Stimulated activated naive CD4-positive, alpha-beta T cell treated with Interleukin-2 at 50 U/mL for 16 hours (primary cell): Measurements from ENCODE around the gene PLXNA1.

ENCODE experiments used
- DNase-seq: peaks from one replicate; lab custom pipeline; 2025; lab: John Stamatoyannopoulos, UW

PLXNA1 gene

GRCh38 chr3:126952983-126953660 is 29.8 kb upstream of the PLXNA1 start:
- no peak for DNase-seq

GRCh38 chr3:126954141-126954842 is 28.6 kb upstream of the PLXNA1 start:
- DNase-seq: no peak

- no peak for DNase-seq
Measured at GRCh38 chr3:126955004-126955790, 27.7 kb upstream of the PLXNA1 start.

GRCh38 chr3:126956361-126956760 is 26.6 kb upstream of the PLXNA1 start:
- no peak for DNase-seq

- no peak for DNase-seq
Measured at GRCh38 chr3:126956866-126957650, 25.9 kb upstream of the PLXNA1 start.

- DNase-seq: no peak
Measured at GRCh38 chr3:126957776-126958637, 24.9 kb upstream of the PLXNA1 start.

- DNase-seq: no peak
Measured at GRCh38 chr3:126958638-126959085, 24.3 kb upstream of the PLXNA1 start.

- DNase-seq: no peak
Measured at GRCh38 chr3:126959136-126959920, 23.6 kb upstream of the PLXNA1 start.

GRCh38 chr3:126959921-126960603 is 22.9 kb upstream of the PLXNA1 start:
- no peak for DNase-seq

- DNase-seq: no peak
Measured at GRCh38 chr3:126960604-126960995, 22.3 kb upstream of the PLXNA1 start.

- no peak for DNase-seq
Measured at GRCh38 chr3:126961191-126961790, 21.6 kb upstream of the PLXNA1 start.

- no peak for DNase-seq
Measured at GRCh38 chr3:126961791-126962461, 21.0 kb upstream of the PLXNA1 start.

- no peak for DNase-seq
Measured at GRCh38 chr3:126962756-126963155, 20.2 kb upstream of the PLXNA1 start.

- DNase-seq: no peak
Measured at GRCh38 chr3:126963261-126964190, 19.4 kb upstream of the PLXNA1 start.

GRCh38 chr3:126964261-126964660 is 18.7 kb upstream of the PLXNA1 start:
- no peak for DNase-seq

- no peak for DNase-seq
Measured at GRCh38 chr3:126964950-126965349, 18.0 kb upstream of the PLXNA1 start.

GRCh38 chr3:126965526-126966080 is 17.3 kb upstream of the PLXNA1 start:
- no peak for DNase-seq
